OCI-LY1 (cell line): ENCODE results near the gene LPCAT2.
"Not testable (repeated sequence)": the region's sequence is repeated elsewhere in the genome, so short reads cannot be mapped to it uniquely, and the experiment has no call there.

Source experiments
- H2AFZ ChIP-seq: fragments of 200-600 bp; sonication (generic), shearing (Covaris generic); 2 replicates; pipeline ENCODE4 v1.6.0; 2014; ENCODE audit warnings: antibody characterized with exemption, mild to moderate bottlenecking, low read length
- H3F3A ChIP-seq: fragments of 200-600 bp; sonication (generic), shearing (Covaris generic); 2 replicates; pipeline ENCODE4 v1.6.0; 2014; ENCODE audit warnings: mild to moderate bottlenecking, antibody characterized with exemption, low read length, moderate library complexity; ENCODE audit not compliant: insufficient read depth
- H3K27ac ChIP-seq: fragments of 200-600 bp; sonication (generic); 2 replicates; pipeline ENCODE4 v1.5.1; 2014; ENCODE audit warnings: low read length, mixed run types, mild to moderate bottlenecking, low read depth; ENCODE audit not compliant: poor library complexity, severe bottlenecking
- H3K27me3 ChIP-seq: fragments of 200-600 bp; sonication (generic); 2 replicates; pipeline ENCODE4 v1.6.0; 2014; ENCODE audit warnings: antibody characterized with exemption, mild to moderate bottlenecking, low read length, moderate library complexity; ENCODE audit not compliant: insufficient read depth
- H3K36me3 ChIP-seq: fragments of 200-600 bp; sonication (generic); 2 replicates; pipeline ENCODE4 v1.6.1; 2014; ENCODE audit warnings: mild to moderate bottlenecking, antibody characterized with exemption, low read length, moderate library complexity, mixed read lengths; ENCODE audit not compliant: insufficient read depth
- H3K4me1 ChIP-seq: fragments of 200-600 bp; sonication (generic); 2 replicates; pipeline ENCODE4 v1.5.1; 2014; ENCODE audit warnings: mild to moderate bottlenecking, low read length, moderate library complexity; ENCODE audit not compliant: insufficient read depth, severe bottlenecking
- H3K4me2 ChIP-seq: fragments of 200-600 bp; sonication (generic), shearing (Covaris generic); 2 replicates; pipeline ENCODE4 v1.6.1; 2014; ENCODE audit warnings: low read length
- H3K4me3 ChIP-seq: fragments of 200-600 bp; sonication (generic); 2 replicates; pipeline ENCODE4 v1.5.1; 2014; ENCODE audit warnings: low read length, low read depth, mild to moderate bottlenecking, mixed read lengths; ENCODE audit not compliant: poor library complexity, severe bottlenecking
- H3K79me2 ChIP-seq: fragments of 200-600 bp; shearing (Covaris generic); 2 replicates; pipeline ENCODE4 v1.6.1; 2016; ENCODE audit warnings: mixed run types, low read length, mixed read lengths; ENCODE audit not compliant: insufficient read depth
- H3K9ac ChIP-seq: fragments of 200-600 bp; sonication (generic), shearing (Covaris generic); 2 replicates; pipeline ENCODE4 v1.6.1; 2014; ENCODE audit warnings: mild to moderate bottlenecking, low read length, mixed read lengths
- H3K9me2 ChIP-seq: fragments of 200-600 bp; sonication (generic), shearing (Covaris generic); 2 replicates; pipeline ENCODE4 v1.6.1; 2014; ENCODE audit warnings: low read depth, mild to moderate bottlenecking, low read length, mixed read lengths
- H3K9me3 ChIP-seq: fragments of 200-600 bp; shearing (Covaris generic); 2 replicates; pipeline ENCODE4 v1.6.1; 2014; ENCODE audit warnings: low read length, mixed read lengths
- H4K20me1 ChIP-seq: fragments of 200-600 bp; sonication (generic), shearing (Covaris generic); 2 replicates; pipeline ENCODE4 v1.6.0; 2016; ENCODE audit warnings: mild to moderate bottlenecking, low read length; ENCODE audit not compliant: insufficient read depth
- CTCF ChIP-seq: fragments of 200-600 bp; sonication (generic), shearing (Covaris generic); IDR thresholded peaks from 2 replicates; pipeline ENCODE4 v1.5.1; 2017; ENCODE audit warnings: mild to moderate bottlenecking, antibody characterized with exemption, low read length, moderate library complexity, mixed read lengths
- EZH2 ChIP-seq: fragments of 200-600 bp; sonication (generic), shearing (Covaris generic); IDR thresholded peaks from 2 replicates; pipeline ENCODE4 v1.8.0; 2017; ENCODE audit warnings: borderline replicate concordance, mixed run types, mild to moderate bottlenecking, antibody characterized with exemption, low read length, moderate library complexity, mixed read lengths

The LPCAT2 gene

GRCh38 chr16:55613613-55614335 lies 104.9 kb downstream of the LPCAT2 start:
- no peaks in the 10 kb centered on the region for H3K9me2 ChIP-seq
- no peaks in the 10 kb centered on the region for H3F3A ChIP-seq
- no peaks in the 10 kb centered on the region for H3K36me3 ChIP-seq
- H3K4me2 ChIP-seq, result no peak overlapping the region
- TF ChIP-seq EZH2, result no peak
- TF ChIP-seq CTCF, result no peak
- H4K20me1 ChIP-seq, result no peaks in the 10 kb centered on the region
- H3K4me3 ChIP-seq, result no peak overlapping the region
- H3K9me3 ChIP-seq, result no peaks in the 10 kb centered on the region
- H3K9ac ChIP-seq, result no peak overlapping the region
- no peak overlapping the region for H3K27ac ChIP-seq
- no peaks in the 10 kb centered on the region for H3K79me2 ChIP-seq
- no peak overlapping the region for H2AFZ ChIP-seq
- no peaks in the 10 kb centered on the region for H3K4me1 ChIP-seq
- H3K27me3 ChIP-seq, result no peaks in the 10 kb centered on the region

GRCh38 chr16:55615071-55615470 lies 106.2 kb downstream of the LPCAT2 start:
- no peaks in the 10 kb centered on the region for H3K79me2 ChIP-seq
- no peaks in the 10 kb centered on the region for H3F3A ChIP-seq
- no peaks in the 10 kb centered on the region for H3K36me3 ChIP-seq
- no peak overlapping the region for H3K4me2 ChIP-seq
- H3K4me1 ChIP-seq, result no peaks in the 10 kb centered on the region
- no peaks in the 10 kb centered on the region for H3K9me2 ChIP-seq
- H3K9me3 ChIP-seq, result no peaks in the 10 kb centered on the region
- H3K9ac ChIP-seq, result no peak overlapping the region
- no peak overlapping the region for H2AFZ ChIP-seq
- H3K27ac ChIP-seq, result no peak overlapping the region
- TF ChIP-seq CTCF (no peak), EZH2 (no peak)
- H3K4me3 ChIP-seq, result no peak overlapping the region
- H4K20me1 ChIP-seq, result no peaks in the 10 kb centered on the region
- no peaks in the 10 kb centered on the region for H3K27me3 ChIP-seq

- not testable (repeated sequence) for H3F3A ChIP-seq, H3K4me3 ChIP-seq, H3K9me2 ChIP-seq, H2AFZ ChIP-seq, H3K9ac ChIP-seq, H3K27me3 ChIP-seq, H3K36me3 ChIP-seq, H3K4me1 ChIP-seq, H4K20me1 ChIP-seq, H3K4me2 ChIP-seq, H3K79me2 ChIP-seq, H3K27ac ChIP-seq, H3K9me3 ChIP-seq
Observed at GRCh38 chr16:55615670-55616069, 106.8 kb downstream of the LPCAT2 start.

GRCh38 chr16:55621771-55622170 lies 112.9 kb downstream of the LPCAT2 start:
- no peaks in the 10 kb centered on the region for H3F3A ChIP-seq
- H3K9me3 ChIP-seq, result no peaks in the 10 kb centered on the region
- no peak overlapping the region for H3K4me2 ChIP-seq

More at GRCh38 chr16:55621771-55622170, 112.9 kb downstream of the LPCAT2 start:
- Histone ChIP-seq H2AFZ (no peak overlapping the region), H3K4me1 (no peaks in the 10 kb centered on the region), H3K27ac (no peak overlapping the region), H3K36me3 (no peaks in the 10 kb centered on the region), H3K4me3 (no peak overlapping the region), H4K20me1 (no peaks in the 10 kb centered on the region), H3K79me2 (no peaks in the 10 kb centered on the region), H3K9ac (no peak overlapping the region), H3K9me2 (no peaks in the 10 kb centered on the region), H3K27me3 (no peaks in the 10 kb centered on the region)
- TF ChIP-seq EZH2 (no peak), CTCF (no peak)
